Activated CD4-positive, alpha-beta T cell treated with anti-CD3 and anti-CD28 coated beads, Interleukin-2, amount 10 ng/mL, durations not matched to agents 7 days and 5 days (primary cell): ENCODE results near the gene KIAA1958. TPM values are rescaled to one million over a fixed set of nuclear protein-coding genes. Genes with fewer than 3 reads are reported as not detected.

Source experiments
- CTCF ChIA-PET: fragments of 350-600 bp; sonication (Branson Sonifier 250); formaldehyde crosslinking; loops from one replicate; lab custom pipeline; 2021; ENCODE audit warnings: antibody characterized with exemption; lab: Charles Lee
- POLR2A ChIA-PET: fragments of 350-600 bp; sonication (Branson Sonifier 250); formaldehyde crosslinking; loops from one replicate; lab custom pipeline; 2021; ENCODE audit warnings: antibody characterized with exemption; lab: Charles Lee
- DNase-seq: peaks from one replicate; pipeline ENCODE4 v3.0.0-alpha.2; 2020
- H3K27ac Mint-ChIP-seq: one replicate; pipeline ENCODE4 v1.8.0; 2021; ENCODE audit warnings: mild to moderate bottlenecking, moderate library complexity, mixed read lengths
- H3K27me3 Mint-ChIP-seq: one replicate; pipeline ENCODE4 v1.8.0; 2021; ENCODE audit warnings: mixed read lengths
- H3K36me3 Mint-ChIP-seq: one replicate; pipeline ENCODE4 v1.8.0; 2021; ENCODE audit warnings: low read depth, mixed read lengths
- H3K4me1 Mint-ChIP-seq: one replicate; pipeline ENCODE4 v1.8.0; 2021; ENCODE audit warnings: mixed read lengths
- H3K4me3 Mint-ChIP-seq: one replicate; pipeline ENCODE4 v1.8.0; 2021; ENCODE audit warnings: mild to moderate bottlenecking, moderate library complexity, mixed read lengths
- H3K9me3 Mint-ChIP-seq: one replicate; pipeline ENCODE4 v1.8.0; 2021; ENCODE audit warnings: mixed read lengths
- total RNA-seq, 2 experiments: library from RNA; stranded (reverse); gene quantifications; one replicate each; pipeline ENCODE4 v1.2.3, GENCODE V29; 2021

KIAA1958 gene
- total RNA-seq, 2 experiments from 2014 or later: 6.5 to 6.8 TPM

DNA sequence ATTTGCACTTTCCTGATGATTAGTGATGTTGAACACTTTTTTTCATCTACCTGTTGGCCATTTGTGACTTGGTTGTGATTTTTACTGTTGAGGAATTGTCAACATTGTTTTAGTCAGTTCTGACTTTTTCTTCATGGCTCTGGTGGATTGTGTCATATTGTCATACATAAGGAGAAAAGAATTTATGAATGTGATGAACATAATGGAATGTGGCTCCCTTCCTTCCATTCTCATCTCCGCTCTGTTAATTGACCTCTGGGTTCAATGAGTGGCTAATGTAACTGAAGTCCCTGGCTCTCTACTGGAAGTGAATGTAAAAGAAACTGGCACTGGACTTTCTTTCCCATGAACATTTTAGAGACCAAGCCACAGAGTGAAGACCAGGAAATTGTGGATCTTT is 49.2 kb downstream of the KIAA1958 start:
- H3K36me3 Mint-ChIP-seq: no peaks in the 10 kb centered on the region
- H3K4me1 Mint-ChIP-seq: no peaks in the 10 kb centered on the region
- no peak for DNase-seq
- ChIA-PET CTCF (no interaction called here), POLR2A (no interaction called here)
- H3K9me3 Mint-ChIP-seq: no peaks in the 10 kb centered on the region
- H3K27ac Mint-ChIP-seq: no peak overlapping the region
- H3K27me3 Mint-ChIP-seq: no peaks in the 10 kb centered on the region
- H3K4me3 Mint-ChIP-seq: no peak overlapping the region

DNA sequence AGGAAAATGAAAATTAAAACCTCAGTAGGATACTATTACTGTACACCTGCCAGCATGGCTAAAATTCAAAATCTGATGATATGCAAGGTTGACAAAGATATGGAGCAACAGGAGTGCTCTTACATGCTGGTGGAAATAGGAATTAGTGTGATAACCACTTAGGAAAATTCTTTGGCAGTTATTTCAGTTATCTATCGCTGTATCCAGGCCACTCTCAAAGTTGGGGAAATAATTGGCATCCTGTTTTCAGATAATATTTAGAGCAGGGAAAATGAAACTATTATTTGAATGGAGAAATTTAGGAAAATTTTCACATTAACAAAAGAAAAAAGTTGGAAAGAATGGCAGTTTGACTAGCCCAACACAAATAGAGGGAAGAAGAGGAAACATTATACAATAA is 50.9 kb downstream of the KIAA1958 start:
- Mint-ChIP-seq H3K4me3 (no peak overlapping the region), H3K4me1 (no peaks in the 10 kb centered on the region), H3K27ac (no peak overlapping the region), H3K36me3 (peaks cover 1% of the 10 kb centered on the region), H3K9me3 (no peaks in the 10 kb centered on the region), H3K27me3 (no peaks in the 10 kb centered on the region)
- POLR2A ChIA-PET: no interaction called here
- DNase-seq: no peak
- CTCF ChIA-PET: no interaction called here

DNA sequence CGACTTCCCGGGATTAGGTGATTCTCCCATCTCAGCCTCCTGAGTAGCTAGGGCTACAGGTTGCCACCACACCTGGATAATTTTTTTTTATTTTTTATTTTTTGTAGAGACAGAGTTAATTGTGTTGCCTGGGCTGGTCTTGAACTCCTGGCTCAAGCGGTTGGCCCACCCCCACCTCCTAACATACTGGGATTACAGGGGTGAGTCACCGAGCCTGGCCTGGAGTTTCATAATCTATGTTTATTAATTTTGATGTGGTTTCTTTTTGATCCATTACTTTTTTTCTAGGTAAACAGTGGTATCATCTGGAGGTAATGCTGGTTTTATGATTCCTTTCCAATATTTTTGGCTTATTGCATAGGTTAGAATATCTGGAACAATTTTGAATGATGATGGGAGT is 54.2 kb downstream of the KIAA1958 start:
- no peak for DNase-seq
- H3K4me3 Mint-ChIP-seq: no peak overlapping the region
- CTCF ChIA-PET: no interaction called here
- peaks cover 2% of the 10 kb centered on the region for H3K36me3 Mint-ChIP-seq
- no peak overlapping the region for H3K27ac Mint-ChIP-seq
- POLR2A ChIA-PET: no interaction called here
- peaks cover under 1% of the 10 kb centered on the region for H3K4me1 Mint-ChIP-seq
- peaks cover 2% of the 10 kb centered on the region for H3K9me3 Mint-ChIP-seq
- no peaks in the 10 kb centered on the region for H3K27me3 Mint-ChIP-seq

DNA sequence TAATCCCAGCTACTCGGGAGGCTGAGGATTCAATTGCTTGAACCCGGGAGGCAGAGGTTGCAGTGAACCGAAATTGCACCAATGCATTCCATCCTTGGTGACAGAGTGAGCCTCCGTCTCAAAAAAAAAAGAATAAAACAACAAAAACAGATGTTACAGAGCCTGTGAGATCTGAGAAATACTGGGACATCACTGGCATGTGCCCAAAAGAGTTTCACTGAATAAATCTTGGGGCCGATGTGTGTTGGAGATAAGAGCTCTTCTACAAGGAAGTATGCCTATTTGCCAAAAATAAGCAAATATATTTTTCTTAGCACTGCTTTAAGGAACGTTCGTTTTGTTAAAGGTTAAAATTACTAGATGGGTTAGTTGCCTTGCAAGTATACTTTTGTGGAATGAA is 55.1 kb downstream of the KIAA1958 start:
- Mint-ChIP-seq H3K9me3 (peaks cover 5% of the 10 kb centered on the region), H3K4me3 (no peak overlapping the region), H3K36me3 (peaks cover 3% of the 10 kb centered on the region), H3K27ac (no peak overlapping the region), H3K27me3 (no peaks in the 10 kb centered on the region), H3K4me1 (peaks cover 9% of the 10 kb centered on the region)
- no peak for DNase-seq
- ChIA-PET POLR2A (interaction anchor here (0.6 to 0.7 kb wide), 2 partner anchors 9 to 38 kb away, joined by 3 to 4 read pairs; no protein-coding TSS in a partner anchor), CTCF (no interaction called here)

DNA sequence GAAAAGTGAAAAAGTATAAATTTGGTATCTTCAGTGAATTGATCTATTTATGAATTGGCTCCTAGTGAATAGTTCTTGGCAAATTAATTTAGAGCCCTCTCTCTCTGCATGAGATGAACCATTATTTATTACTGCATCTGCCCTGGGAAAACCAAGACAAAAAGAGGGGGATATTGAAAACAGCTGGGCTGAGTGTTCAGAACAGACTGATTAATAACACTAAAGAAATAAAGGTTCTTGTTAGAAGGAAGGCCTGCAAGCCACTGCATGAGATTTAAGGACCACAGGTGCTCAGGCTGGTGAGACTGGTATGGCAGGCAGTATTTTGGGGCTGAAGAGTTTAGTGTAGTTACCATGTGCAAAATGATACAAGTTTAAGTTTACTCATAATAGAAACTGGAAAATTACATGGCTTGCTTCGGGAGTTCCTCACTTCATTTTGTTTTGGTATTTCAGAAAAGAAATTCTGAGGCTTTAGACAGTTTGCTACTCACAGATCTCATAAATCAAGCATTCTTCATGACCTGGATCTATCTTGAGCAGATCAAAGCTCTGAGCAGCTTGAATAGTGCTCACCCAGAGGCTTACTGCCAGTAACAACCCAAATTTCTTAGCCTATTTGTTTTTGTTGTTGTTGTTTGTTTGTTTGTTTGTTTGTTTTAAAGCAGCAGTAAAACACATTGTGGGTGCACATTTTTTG is 56.1 kb downstream of the KIAA1958 start:
- no peak for DNase-seq
- H3K4me1 Mint-ChIP-seq: peaks cover 10% of the 10 kb centered on the region
- ChIA-PET CTCF (no interaction called here), POLR2A (no interaction called here)
- H3K27me3 Mint-ChIP-seq: no peaks in the 10 kb centered on the region
- peaks cover 3% of the 10 kb centered on the region for H3K36me3 Mint-ChIP-seq
- H3K27ac Mint-ChIP-seq: no peak overlapping the region
- H3K9me3 Mint-ChIP-seq: peaks cover 5% of the 10 kb centered on the region
- H3K4me3 Mint-ChIP-seq: no peak overlapping the region

DNA sequence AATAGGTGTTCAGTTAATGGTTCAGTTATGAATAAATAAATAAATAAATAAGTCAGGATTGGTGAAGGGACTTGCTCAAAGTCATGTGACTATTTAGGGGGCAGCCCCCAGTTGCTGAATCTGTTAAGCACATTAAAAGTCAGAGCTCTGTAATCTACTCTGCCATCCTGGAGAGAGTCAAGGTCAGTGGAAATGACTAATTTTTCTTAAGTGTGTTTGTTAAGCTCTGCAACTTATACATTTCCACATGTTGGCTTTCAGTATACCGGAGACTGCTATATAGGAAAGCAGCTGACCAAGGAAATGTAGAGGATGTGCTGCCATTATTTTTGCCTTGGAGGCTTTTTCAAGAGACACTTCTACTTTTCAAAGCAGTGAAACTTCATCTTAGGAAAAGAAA is 57.9 kb downstream of the KIAA1958 start:
- ChIA-PET CTCF (no interaction called here), POLR2A (no interaction called here)
- Mint-ChIP-seq H3K4me3 (no peak overlapping the region), H3K4me1 (peaks cover 10% of the 10 kb centered on the region), H3K27ac (no peak overlapping the region), H3K36me3 (peaks cover 3% of the 10 kb centered on the region), H3K27me3 (no peaks in the 10 kb centered on the region), H3K9me3 (peaks cover 5% of the 10 kb centered on the region)
- no peak for DNase-seq

DNA sequence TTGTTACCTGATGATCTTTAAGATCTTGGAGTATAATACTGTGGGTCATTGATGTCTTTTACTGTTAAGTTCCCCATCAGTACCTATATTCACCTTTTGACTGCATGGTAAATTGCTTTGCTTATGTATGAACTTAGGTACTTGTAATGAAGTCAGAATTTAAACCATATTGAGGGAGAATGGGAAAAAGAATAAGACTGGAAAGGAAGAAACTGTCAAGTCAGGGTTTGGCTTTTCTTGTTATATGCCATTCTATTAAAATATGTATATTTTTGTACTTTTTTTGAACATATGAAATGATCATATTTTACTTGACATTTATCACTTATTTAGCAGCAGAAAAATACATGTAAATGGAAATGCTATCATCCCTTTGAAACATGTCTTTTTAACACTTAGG is 58.6 kb downstream of the KIAA1958 start:
- CTCF ChIA-PET: no interaction called here
- no peak for DNase-seq
- POLR2A ChIA-PET: no interaction called here
- no peaks in the 10 kb centered on the region for H3K27me3 Mint-ChIP-seq
- H3K9me3 Mint-ChIP-seq: peaks cover 5% of the 10 kb centered on the region
- H3K27ac Mint-ChIP-seq: no peak overlapping the region
- peaks cover 3% of the 10 kb centered on the region for H3K36me3 Mint-ChIP-seq
- H3K4me3 Mint-ChIP-seq: no peak overlapping the region
- H3K4me1 Mint-ChIP-seq: peaks cover 10% of the 10 kb centered on the region

DNA sequence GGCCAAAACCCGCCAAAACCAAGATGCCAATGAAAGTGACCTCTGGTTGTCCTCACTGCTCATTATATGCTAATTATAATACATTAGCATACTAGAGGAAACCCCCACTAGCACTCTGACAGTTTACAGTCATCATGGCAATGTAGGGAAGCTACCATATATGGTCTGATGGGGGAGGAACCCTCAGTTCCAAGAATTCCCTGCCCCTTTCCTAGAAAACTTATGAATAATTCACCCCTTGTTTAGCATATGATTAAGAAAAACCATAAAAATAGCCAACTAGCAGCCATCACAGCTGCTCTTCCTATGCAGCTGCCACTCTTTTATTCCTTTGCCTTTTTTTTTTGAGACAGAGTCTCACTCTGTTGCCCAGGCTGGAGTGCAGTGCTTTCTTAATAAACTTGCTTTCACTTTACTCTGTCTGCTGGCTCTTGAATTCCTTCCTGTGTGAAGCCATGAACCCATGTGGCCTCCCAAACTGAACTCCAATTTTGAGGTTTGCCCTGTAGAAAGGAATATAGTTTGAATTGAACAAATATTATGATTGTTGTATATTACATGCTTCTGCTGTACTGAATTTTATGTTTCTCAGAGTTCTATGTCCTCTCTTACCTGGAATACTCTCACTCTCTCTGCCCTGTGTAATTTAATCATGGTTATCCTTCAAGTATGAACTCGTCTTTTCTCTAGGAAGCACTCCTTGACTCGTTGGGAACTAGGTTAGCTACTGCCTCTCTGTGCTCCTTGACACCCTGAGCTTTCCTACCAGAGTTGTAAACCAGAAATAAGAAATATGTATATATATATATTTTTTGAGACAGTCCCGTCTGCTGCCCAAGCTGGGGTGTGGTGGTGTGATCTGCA is 59.8 kb downstream of the KIAA1958 start:
- POLR2A ChIA-PET: no interaction called here
- Mint-ChIP-seq H3K4me3 (no peak overlapping the region), H3K4me1 (peaks cover 10% of the 10 kb centered on the region), H3K27me3 (no peaks in the 10 kb centered on the region), H3K36me3 (peaks cover 2% of the 10 kb centered on the region), H3K9me3 (peaks cover 5% of the 10 kb centered on the region), H3K27ac (no peak overlapping the region)
- no peak for DNase-seq
- CTCF ChIA-PET: no interaction called here

DNA sequence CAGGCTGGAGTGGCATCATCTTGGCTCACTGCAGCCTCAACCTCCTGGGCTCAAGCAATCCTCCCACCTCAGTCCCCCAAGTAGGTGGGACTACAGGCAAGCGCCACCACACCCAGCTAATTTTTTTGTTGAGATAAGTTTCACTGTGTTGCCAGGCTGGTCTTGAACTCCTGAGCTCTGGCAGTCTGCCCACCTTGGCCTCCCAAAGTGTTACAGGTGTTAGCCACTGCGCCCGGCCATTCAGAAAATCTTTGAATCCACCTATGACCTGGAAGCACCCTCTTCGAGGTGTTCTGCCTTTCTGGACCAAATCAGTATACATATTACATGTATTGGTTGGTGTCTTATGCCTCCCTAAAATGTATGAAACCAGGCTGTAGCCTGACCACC is 61.4 kb downstream of the KIAA1958 start:
- POLR2A ChIA-PET: no interaction called here
- no peak for DNase-seq
- H3K9me3 Mint-ChIP-seq: peaks cover 5% of the 10 kb centered on the region
- H3K27ac Mint-ChIP-seq: no peak overlapping the region
- peaks cover 10% of the 10 kb centered on the region for H3K4me1 Mint-ChIP-seq
- H3K36me3 Mint-ChIP-seq: peaks cover 2% of the 10 kb centered on the region
- CTCF ChIA-PET: interaction anchor here (0.6 kb wide), 1 partner anchor 727 kb away, joined by 3 read pairs; no protein-coding TSS in a partner anchor
- H3K27me3 Mint-ChIP-seq: no peaks in the 10 kb centered on the region
- no peak overlapping the region for H3K4me3 Mint-ChIP-seq

DNA sequence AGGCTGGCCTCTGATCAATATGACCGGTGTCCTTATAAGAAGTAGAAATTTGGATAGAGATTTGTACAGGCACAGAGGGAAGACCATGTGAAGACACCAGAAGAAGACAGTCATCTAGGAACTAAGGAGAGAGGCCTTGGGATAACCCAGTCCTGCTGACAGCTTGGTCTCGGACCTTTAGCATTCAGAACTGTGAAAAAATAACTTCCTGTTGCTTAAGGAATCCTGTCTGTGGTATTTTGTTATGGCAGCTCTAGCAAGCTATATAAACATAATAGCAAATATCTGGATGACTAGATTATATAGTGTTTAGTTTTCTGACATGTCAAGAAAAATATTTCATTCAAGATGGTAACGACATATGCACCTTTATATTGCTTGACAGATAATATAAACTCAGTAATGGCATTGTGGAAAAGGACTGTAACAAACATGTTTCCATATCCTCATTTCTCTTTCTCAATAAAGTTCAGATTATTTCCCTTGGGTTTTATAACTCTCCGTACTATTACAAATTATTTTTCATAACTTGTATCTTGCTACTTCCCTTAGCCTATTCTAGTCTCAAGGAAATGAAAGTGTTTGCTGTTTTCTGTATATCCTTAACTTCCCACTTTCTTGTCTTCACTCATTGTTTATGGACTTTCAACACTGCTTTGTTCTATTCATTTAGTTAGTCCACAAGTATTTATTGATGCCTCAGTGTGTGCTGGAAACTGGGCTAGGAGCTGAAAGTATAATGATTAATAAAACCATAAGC is 62.4 kb downstream of the KIAA1958 start:
- ChIA-PET POLR2A (no interaction called here), CTCF (no interaction called here)
- H3K36me3 Mint-ChIP-seq: peaks cover 2% of the 10 kb centered on the region
- no peak for DNase-seq
- peaks cover 10% of the 10 kb centered on the region for H3K4me1 Mint-ChIP-seq
- no peak overlapping the region for H3K27ac Mint-ChIP-seq
- H3K9me3 Mint-ChIP-seq: peaks cover 5% of the 10 kb centered on the region
- no peak overlapping the region for H3K4me3 Mint-ChIP-seq
- H3K27me3 Mint-ChIP-seq: no peaks in the 10 kb centered on the region

DNA sequence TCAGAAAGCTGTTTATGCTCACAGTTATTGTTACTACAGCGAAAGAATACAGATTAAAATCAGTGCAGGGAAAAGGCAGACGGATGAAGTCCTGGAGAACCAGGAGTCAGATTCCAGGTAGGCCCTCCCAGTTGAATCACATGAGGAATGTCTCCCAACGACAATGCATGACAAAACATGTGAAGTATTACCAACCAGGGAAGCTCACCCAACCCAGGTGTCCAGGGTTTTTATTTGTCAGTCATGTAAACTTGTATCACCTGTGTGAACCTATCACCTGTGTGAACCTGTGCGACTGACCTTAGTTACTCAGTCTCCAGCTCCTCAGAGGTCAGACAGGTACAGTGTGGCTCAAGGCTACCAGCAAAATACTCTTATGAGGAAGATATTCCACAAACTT is 63.9 kb downstream of the KIAA1958 start:
- Mint-ChIP-seq H3K4me3 (no peak overlapping the region), H3K36me3 (peaks cover 2% of the 10 kb centered on the region), H3K4me1 (peaks cover 10% of the 10 kb centered on the region), H3K9me3 (peaks cover 3% of the 10 kb centered on the region), H3K27ac (no peak overlapping the region), H3K27me3 (no peaks in the 10 kb centered on the region)
- CTCF ChIA-PET: no interaction called here
- no peak for DNase-seq
- POLR2A ChIA-PET: no interaction called here

DNA sequence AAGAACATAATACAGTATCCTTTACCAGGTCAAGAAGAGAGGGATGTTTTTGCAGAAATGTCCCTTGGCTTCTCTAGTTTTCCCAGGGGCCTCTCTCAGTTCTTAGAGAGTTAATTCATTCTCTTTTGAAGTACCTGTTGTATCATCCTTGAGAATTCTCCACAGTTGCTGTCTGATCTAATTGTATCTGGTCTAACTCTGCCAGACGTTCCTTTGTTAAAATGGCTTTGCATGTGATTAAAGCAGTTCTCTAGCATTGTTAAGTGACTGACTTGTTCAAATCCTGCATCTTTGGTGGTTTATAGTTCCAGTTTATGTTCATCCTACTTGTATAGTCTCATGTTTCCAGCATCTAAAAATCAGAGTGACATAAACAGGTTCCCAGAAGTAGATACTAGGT is 65.0 kb downstream of the KIAA1958 start:
- POLR2A ChIA-PET: no interaction called here
- no peak overlapping the region for H3K4me3 Mint-ChIP-seq
- CTCF ChIA-PET: no interaction called here
- H3K27me3 Mint-ChIP-seq: no peaks in the 10 kb centered on the region
- no peaks in the 10 kb centered on the region for H3K36me3 Mint-ChIP-seq
- H3K9me3 Mint-ChIP-seq: no peaks in the 10 kb centered on the region
- DNase-seq: no peak
- no peak overlapping the region for H3K27ac Mint-ChIP-seq
- peaks cover 3% of the 10 kb centered on the region for H3K4me1 Mint-ChIP-seq
